H9 (cell line): ENCODE results near the gene MON2. TPM values are rescaled to one million over a fixed set of nuclear protein-coding genes. Genes with fewer than 3 reads are reported as not detected.

Experiments used
- DNase-seq: peaks from one replicate; pipeline ENCODE4 v3.0.0-alpha.2; 2017
- H2AFZ ChIP-seq: one replicate; pipeline ENCODE4 v1.6.1; 2013; ENCODE audit warnings: mild to moderate bottlenecking, low read length, control low read depth, moderate library complexity
- H2AK5ac ChIP-seq: 2 replicates; pipeline ENCODE4 v1.6.1; 2013; ENCODE audit warnings: low read length, control low read depth, mixed read lengths; ENCODE audit not compliant: insufficient read length
- H2BK120ac ChIP-seq: one replicate; pipeline ENCODE4 v1.6.1; 2013; ENCODE audit warnings: low read depth, mild to moderate bottlenecking, low read length, control low read depth, inconsistent platforms; ENCODE audit not compliant: poor library complexity, severe bottlenecking
- H2BK12ac ChIP-seq: 2 replicates; pipeline ENCODE4 v1.6.1; 2013; ENCODE audit warnings: low read length, control low read depth, mixed read lengths, low read depth; ENCODE audit not compliant: insufficient read length
- H2BK15ac ChIP-seq: 2 replicates; pipeline ENCODE4 v1.6.1; 2013; ENCODE audit warnings: low read depth, low read length, control low read depth
- H2BK20ac ChIP-seq: one replicate; pipeline ENCODE4 v1.6.1; 2013; ENCODE audit warnings: low read depth, mild to moderate bottlenecking, low read length, control low read depth, inconsistent platforms; ENCODE audit not compliant: poor library complexity, severe bottlenecking
- H2BK5ac ChIP-seq: 2 replicates; pipeline ENCODE4 v1.6.1; 2013; ENCODE audit warnings: low read length, control low read depth, mixed read lengths; ENCODE audit not compliant: insufficient read length
- H3K14ac ChIP-seq: 2 replicates; pipeline ENCODE4 v1.6.1; 2013; ENCODE audit warnings: low read length, control low read depth; ENCODE audit not compliant: insufficient read depth
- H3K18ac ChIP-seq: 2 replicates; pipeline ENCODE4 v1.6.1; 2013; ENCODE audit warnings: low read depth, mild to moderate bottlenecking, mixed read lengths, low read length, control low read depth; ENCODE audit not compliant: insufficient read length
- H3K23ac ChIP-seq: 2 replicates; pipeline ENCODE4 v1.6.1; 2013; ENCODE audit warnings: low read length, control low read depth, mixed read lengths, low read depth; ENCODE audit not compliant: insufficient read length
- H3K23me2 ChIP-seq: 2 replicates; pipeline ENCODE4 v1.6.1; 2013; ENCODE audit warnings: low read depth, mild to moderate bottlenecking, mixed read lengths, low read length, control low read depth; ENCODE audit not compliant: insufficient read length, poor library complexity, severe bottlenecking
- H3K27ac ChIP-seq: 2 replicates; pipeline ENCODE4 v1.5.1; 2013; ENCODE audit warnings: low read length, control low read depth, mixed read lengths, low read depth; ENCODE audit not compliant: insufficient read length
- H3K27me3 ChIP-seq: 2 replicates; pipeline ENCODE4 v1.6.1; 2013; ENCODE audit warnings: low read length, control low read depth, inconsistent platforms; ENCODE audit not compliant: insufficient read depth
- H3K4ac ChIP-seq: 2 replicates; pipeline ENCODE4 v1.6.1; 2013; ENCODE audit warnings: low read depth, mild to moderate bottlenecking, control low read depth, inconsistent platforms, low read length, moderate library complexity
- H3K4me1 ChIP-seq: 2 replicates; pipeline ENCODE4 v1.6.1; 2013; ENCODE audit warnings: low read length, control low read depth, inconsistent platforms; ENCODE audit not compliant: insufficient read depth
- H3K4me2 ChIP-seq: 2 replicates; pipeline ENCODE4 v1.6.1; 2013; ENCODE audit warnings: low read length, control low read depth, mixed read lengths; ENCODE audit not compliant: insufficient read length, insufficient read depth
- H3K56ac ChIP-seq: 2 replicates; pipeline ENCODE4 v1.6.1; 2013; ENCODE audit warnings: low read depth, mild to moderate bottlenecking, mixed read lengths, low read length, control low read depth; ENCODE audit not compliant: insufficient read length
- H3K79me1 ChIP-seq: 2 replicates; pipeline ENCODE4 v1.6.1; 2013; ENCODE audit warnings: low read depth, mild to moderate bottlenecking, moderate library complexity, low read length, control low read depth, inconsistent platforms; ENCODE audit not compliant: insufficient read depth, poor library complexity, severe bottlenecking
- H3K79me2 ChIP-seq: 2 replicates; pipeline ENCODE4 v1.6.1; 2013; ENCODE audit warnings: low read length, control low read depth, inconsistent platforms; ENCODE audit not compliant: insufficient read depth
- H3K9ac ChIP-seq: 2 replicates; pipeline ENCODE4 v1.6.1; 2013; ENCODE audit warnings: low read length, control low read depth, mixed read lengths; ENCODE audit not compliant: insufficient read length; ENCODE audit errors: extremely low read depth
- H3K9me3 ChIP-seq: one replicate; pipeline ENCODE4 v1.6.1; 2013; ENCODE audit warnings: low read depth, low read length, inconsistent platforms; ENCODE audit not compliant: control insufficient read depth
- H3T11ph ChIP-seq: one replicate; pipeline ENCODE4 v1.6.1; 2013; ENCODE audit warnings: mild to moderate bottlenecking, low read length, control low read depth, inconsistent platforms
- H4K20me1 ChIP-seq: one replicate; pipeline ENCODE4 v1.6.1; 2013; ENCODE audit not compliant: control insufficient read depth, insufficient read length, insufficient read depth
- H4K5ac ChIP-seq: 2 replicates; pipeline ENCODE4 v1.6.1; 2013; ENCODE audit warnings: low read depth, mild to moderate bottlenecking, mixed read lengths, low read length, control low read depth; ENCODE audit not compliant: insufficient read length
- H4K8ac ChIP-seq: replicated peaks from 2 replicates; pipeline ENCODE4 v1.6.1; 2013; ENCODE audit warnings: low read length, control low read depth, mixed read lengths, low read depth; ENCODE audit not compliant: insufficient read length
- H4K91ac ChIP-seq: 2 replicates; pipeline ENCODE4 v1.6.1; 2013; ENCODE audit warnings: low read depth, mild to moderate bottlenecking, moderate library complexity, mixed read lengths, low read length, control low read depth; ENCODE audit not compliant: insufficient read length
- H3K27ac Mint-ChIP-seq, 3 experiments: 2 replicates in 2 of 3; 3 replicates in 1 of 3; pipeline ENCODE4 v1.8.0; 2020 to 2021; ENCODE audit warnings: mixed read lengths in 3 of 3, mild to moderate bottlenecking in 1 of 3, moderate library complexity in 1 of 3
- H3K27me3 Mint-ChIP-seq: 2 replicates; pipeline ENCODE4 v1.8.0; 2021; ENCODE audit warnings: low read depth, mild to moderate bottlenecking, moderate library complexity, mixed read lengths
- H3K36me3 Mint-ChIP-seq, 3 experiments: 2 replicates in 2 of 3; 3 replicates in 1 of 3; pipeline ENCODE4 v1.8.0; 2020 to 2021; ENCODE audit warnings: low read depth in 3 of 3, mixed read lengths in 3 of 3; ENCODE audit not compliant: insufficient read depth in 1 of 3
- H3K4me1 Mint-ChIP-seq, 2 experiments: 2 replicates each; pipeline ENCODE4 v1.8.0; 2020; ENCODE audit warnings: mixed read lengths in 2 of 2
- H3K4me3 Mint-ChIP-seq, 2 experiments: 2 replicates in 1 of 2; 3 replicates in 1 of 2; pipeline ENCODE4 v1.8.0; 2020 to 2021; ENCODE audit warnings: mild to moderate bottlenecking in 2 of 2, mixed read lengths in 2 of 2, moderate library complexity in 1 of 2
- H3K9me3 Mint-ChIP-seq, 2 experiments: 2 replicates in 1 of 2; 3 replicates in 1 of 2; pipeline ENCODE4 v1.8.0; 2020; ENCODE audit warnings: mild to moderate bottlenecking in 2 of 2, mixed read lengths in 2 of 2, moderate library complexity in 1 of 2
- WGBS: extraction: QIAGEN DNeasy Blood & Tissue Kit; methylation state at CpG from one replicate; pipeline ENCODE4 v1.1.7; 2013; ENCODE audit warnings: missing lambda C conversion rate, low lambda C conversion rate, mixed read lengths; ENCODE audit not compliant: insufficient read length; ENCODE audit errors: extremely low coverage; 5-methylcytosine and 5-hydroxymethylcytosine counted together
- total RNA-seq: library from RNA; stranded (reverse); gene quantifications from 2 replicates; pipeline ENCODE4 v1.2.1, GENCODE V29; 2021
- TF ChIP-seq, protein P1 (sequence below): fragments of 200-600 bp; sonication (generic); conservative IDR thresholded peaks from 3 replicates; pipeline ENCODE4 v1.8.0; 2021; ENCODE audit warnings: antibody characterized with exemption, mild to moderate bottlenecking

MON2 gene
- total RNA-seq, 1 experiment from 2014 or later: 21.9 TPM

DNA sequence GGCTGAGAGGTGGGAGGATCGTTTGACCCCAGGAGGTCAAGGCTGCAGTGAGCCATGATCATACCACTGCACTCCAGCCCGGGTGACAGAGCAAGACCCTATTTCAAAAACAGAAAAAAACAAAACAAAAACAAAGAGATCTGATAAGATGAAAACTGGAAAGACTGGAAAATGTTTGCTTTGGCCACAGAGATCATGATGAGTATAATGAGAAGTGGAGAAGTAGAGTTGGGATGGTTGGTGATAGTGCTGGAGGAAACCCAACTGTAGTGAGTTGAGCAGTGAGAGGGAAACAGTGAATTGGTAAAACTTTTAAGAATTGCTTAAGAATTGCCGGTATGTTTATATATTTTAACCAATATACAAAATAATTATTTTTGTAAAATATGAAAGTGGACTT, 39.2 kb downstream of the MON2 start:
- no peak for DNase-seq
- Histone ChIP-seq H3K56ac (no peak overlapping the region), H3K79me1 (no peaks in the 10 kb centered on the region), H2BK12ac (no peak overlapping the region), H3K27me3 (no peaks in the 10 kb centered on the region), H2BK5ac (no peak overlapping the region), H3K79me2 (no peaks in the 10 kb centered on the region), H2AFZ (no peak overlapping the region), H2AK5ac (no peak overlapping the region), H3K9ac (no peak overlapping the region), H3K18ac (no peak overlapping the region), H3K4me1 (no peaks in the 10 kb centered on the region), H4K5ac (no peak overlapping the region), H4K8ac (no peak overlapping the region), H3K9me3 (no peaks in the 10 kb centered on the region), H3K23ac (no peak overlapping the region), H2BK20ac (no peak overlapping the region), H2BK120ac (no peak overlapping the region), H3K4ac (no peak overlapping the region), H4K20me1 (no peaks in the 10 kb centered on the region), H3K27ac (no peak overlapping the region), H4K91ac (no peak overlapping the region), H2BK15ac (no peak overlapping the region), H3K14ac (no peak overlapping the region), H3K23me2 (no peaks in the 10 kb centered on the region), H3T11ph (no peak overlapping the region), H3K4me2 (no peak overlapping the region)
- WGBS: no CpG with 5 or more reads among the region's 3 CpGs
- TF ChIP-seq, protein P1, sequence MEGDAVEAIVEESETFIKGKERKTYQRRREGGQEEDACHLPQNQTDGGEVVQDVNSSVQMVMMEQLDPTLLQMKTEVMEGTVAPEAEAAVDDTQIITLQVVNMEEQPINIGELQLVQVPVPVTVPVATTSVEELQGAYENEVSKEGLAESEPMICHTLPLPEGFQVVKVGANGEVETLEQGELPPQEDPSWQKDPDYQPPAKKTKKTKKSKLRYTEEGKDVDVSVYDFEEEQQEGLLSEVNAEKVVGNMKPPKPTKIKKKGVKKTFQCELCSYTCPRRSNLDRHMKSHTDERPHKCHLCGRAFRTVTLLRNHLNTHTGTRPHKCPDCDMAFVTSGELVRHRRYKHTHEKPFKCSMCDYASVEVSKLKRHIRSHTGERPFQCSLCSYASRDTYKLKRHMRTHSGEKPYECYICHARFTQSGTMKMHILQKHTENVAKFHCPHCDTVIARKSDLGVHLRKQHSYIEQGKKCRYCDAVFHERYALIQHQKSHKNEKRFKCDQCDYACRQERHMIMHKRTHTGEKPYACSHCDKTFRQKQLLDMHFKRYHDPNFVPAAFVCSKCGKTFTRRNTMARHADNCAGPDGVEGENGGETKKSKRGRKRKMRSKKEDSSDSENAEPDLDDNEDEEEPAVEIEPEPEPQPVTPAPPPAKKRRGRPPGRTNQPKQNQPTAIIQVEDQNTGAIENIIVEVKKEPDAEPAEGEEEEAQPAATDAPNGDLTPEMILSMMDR: no peak
- Mint-ChIP-seq H3K36me3 (peaks cover 18 to 49% (median 39%) of the 10 kb centered on the region in 3 experiments), H3K4me3 (no peak overlapping the region), H3K9me3 (peaks cover 2 to 3% of the 10 kb centered on the region in 2 experiments; a peak in 2 of 5 replicates), H3K4me1 (no peaks in the 10 kb centered on the region), H3K27me3 (no peaks in the 10 kb centered on the region), H3K27ac (no peak overlapping the region)
